GM15510 (cell line): Measurements from ENCODE around the gene CHST2.

ENCODE experiments used
- POLR2A ChIP-seq: IDR thresholded peaks from 3 replicates; pipeline ENCODE4 v1.6.1; 2011; ENCODE audit warnings: borderline replicate concordance; ENCODE audit not compliant: insufficient read length; ENCODE audit errors: extremely low read depth

The CHST2 gene

DNA sequence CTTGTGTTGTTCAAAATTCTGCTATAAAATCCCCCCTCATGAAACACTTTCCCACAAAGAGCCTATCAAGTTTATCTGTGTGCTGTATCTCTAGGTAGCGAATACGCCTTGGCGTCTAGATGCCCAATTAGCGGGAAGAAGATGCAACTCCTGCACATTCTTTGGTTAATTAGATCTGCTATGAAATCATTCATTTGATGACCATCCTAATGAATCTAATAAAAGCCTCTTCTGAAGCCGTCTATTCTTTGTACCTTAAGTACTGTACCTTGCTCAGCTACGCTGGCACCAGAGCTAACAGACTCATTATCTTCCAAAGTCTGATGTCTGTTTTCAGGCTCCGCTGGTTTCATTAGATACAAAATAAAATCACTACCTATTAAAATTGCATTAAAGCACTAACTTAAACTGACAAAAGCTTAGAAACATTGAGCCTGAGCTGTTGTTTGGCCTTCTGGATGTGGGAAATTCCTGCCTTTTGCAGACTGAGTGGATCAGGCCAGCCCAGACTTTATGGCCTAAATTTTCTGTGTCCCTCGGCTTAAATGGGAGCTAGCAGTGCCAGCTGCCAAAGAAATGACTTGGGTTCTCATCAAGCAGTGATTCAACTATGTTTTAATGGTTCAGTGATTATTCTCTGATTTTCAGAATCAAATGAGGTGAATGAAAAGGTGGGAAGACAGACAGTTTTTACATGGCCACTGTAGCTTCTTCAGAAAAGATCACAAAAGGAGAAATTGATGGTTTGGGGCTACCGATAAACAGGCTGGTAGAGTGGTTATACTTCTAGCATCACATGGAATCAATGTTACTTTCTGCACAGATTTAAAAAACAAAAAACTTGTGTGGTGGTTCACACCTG is 28.4 kb upstream of the CHST2 start:
- no peak for TF ChIP-seq POLR2A

DNA sequence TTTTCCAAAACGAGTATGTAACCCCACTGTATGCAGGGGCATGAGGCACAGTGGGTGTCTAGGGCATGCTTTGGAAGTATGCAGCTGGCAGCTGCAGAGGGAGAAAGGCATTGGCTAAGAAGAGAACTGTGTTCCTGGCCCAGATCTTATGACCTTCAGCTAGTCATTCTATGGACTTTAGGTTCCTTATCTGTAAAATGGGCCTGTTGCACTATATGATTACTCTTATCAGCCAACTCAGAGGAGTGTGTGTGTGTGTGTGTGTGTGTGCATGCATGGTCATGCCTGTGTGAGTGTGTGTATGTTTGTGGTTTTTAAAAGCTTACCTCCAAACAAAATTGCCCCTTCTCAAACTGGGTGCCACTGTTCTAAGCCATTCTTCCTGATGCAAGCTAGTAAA is 27.4 kb upstream of the CHST2 start:
- TF ChIP-seq POLR2A, result no peak

DNA sequence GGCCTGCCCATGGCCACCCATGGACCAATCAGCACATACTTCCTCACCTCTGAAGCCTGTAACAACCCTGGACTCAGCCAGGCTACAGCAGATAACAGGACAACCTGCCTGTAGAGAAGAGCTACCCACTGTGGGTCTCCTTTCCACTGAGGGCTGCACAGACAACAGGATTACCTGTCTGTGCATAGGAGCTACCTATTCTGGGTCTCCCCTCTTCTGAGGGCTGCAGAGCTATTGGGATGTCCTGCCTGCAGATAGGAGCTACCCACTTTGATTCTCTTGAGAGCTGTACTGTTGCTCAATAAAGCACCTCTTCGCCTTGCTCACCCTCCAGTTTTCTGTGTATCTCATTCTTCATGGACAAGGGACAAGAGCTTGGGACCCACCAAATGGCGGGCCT is 23.8 kb upstream of the CHST2 start:
- no peak for TF ChIP-seq POLR2A

DNA sequence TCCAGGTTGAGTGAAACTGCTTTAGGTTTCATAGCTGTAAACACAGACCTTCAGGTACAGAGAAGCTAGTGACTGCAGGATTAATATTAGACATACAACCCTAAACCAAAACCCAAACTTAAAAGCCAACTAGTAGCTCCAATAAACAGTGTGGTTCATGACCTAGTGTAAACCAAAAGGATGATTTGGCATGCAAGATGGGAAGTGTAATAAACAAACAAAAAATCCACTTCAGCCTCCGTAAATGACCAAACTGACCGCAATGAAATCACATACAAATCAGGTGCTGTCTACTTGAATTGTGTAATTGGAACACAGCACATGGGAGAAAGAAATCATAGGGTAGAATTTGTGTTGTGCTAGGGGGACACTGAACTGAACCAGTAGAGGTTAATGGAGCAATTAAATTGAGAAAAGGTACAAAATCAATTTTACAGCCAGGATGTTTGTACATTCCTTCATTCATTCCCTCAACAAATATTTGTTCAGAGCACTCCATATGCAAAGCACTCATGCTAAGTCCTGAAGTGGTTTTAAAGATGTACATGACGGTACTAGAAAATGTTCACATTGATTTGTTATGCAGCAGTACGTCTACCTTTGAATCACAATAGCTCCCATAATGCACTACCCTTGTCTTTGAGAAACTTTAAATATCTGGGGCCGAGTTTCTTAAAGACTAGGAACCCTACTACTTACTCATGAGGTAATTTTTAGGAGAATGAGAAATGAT is 21.4 kb upstream of the CHST2 start:
- no peak for TF ChIP-seq POLR2A

DNA sequence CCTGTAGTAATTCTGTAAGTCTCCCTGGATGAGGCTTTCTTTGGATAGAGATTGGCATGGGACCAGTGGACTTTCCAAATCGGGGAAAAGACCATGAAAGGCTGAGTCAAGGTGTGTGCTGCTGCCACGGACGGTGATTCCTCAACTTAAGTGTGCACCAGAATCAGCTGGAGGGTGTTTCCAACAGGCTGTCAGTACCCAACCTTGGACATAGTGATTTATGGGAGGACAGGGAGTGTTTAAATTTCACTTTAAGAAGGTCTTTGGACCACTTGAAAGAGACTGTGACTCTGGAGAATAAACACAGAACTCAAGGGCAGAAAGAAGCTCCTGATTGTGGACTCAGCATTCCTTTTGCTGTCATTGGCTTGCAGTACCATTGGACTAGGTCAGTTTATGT is 20.4 kb upstream of the CHST2 start:
- TF ChIP-seq POLR2A, result no peak

DNA sequence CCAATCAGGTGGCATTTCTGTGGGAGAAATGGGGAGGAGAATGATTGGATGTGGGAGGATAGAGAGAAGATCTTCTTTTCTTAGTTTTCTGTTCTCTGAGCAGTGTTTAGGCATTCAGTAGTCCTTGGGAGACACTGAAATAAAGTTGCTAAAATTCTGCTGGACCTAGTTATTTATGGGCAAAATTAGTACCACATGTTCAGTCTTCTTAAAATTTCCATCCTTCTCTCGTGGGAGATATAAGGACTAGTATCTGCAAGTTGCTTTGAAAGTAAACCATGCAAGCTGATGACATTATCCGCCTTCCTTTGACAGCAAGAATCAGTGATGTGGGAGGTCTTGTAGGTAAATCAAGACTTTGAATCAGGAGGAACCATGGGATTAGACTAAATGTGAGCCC is 19.9 kb upstream of the CHST2 start:
- no peak for TF ChIP-seq POLR2A

DNA sequence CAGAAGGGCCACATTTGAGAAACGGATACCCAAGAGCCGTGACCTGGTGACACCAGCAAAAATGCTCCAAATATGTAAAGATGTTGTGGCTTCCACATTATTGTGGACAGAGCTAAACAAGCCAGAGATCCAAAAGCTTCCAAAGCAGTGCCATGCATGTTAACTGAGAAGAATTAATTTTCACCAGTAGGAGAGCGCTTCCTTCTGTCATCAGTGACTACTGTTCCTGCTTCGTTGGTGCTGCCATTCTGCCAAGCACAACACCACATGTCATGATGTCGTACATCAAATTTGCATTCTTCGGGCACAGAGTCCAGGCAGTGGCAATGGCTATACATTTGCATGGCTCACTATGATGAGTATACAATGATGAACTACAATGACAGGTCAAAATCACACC is 19.1 kb upstream of the CHST2 start:
- TF ChIP-seq POLR2A, result no peak

DNA sequence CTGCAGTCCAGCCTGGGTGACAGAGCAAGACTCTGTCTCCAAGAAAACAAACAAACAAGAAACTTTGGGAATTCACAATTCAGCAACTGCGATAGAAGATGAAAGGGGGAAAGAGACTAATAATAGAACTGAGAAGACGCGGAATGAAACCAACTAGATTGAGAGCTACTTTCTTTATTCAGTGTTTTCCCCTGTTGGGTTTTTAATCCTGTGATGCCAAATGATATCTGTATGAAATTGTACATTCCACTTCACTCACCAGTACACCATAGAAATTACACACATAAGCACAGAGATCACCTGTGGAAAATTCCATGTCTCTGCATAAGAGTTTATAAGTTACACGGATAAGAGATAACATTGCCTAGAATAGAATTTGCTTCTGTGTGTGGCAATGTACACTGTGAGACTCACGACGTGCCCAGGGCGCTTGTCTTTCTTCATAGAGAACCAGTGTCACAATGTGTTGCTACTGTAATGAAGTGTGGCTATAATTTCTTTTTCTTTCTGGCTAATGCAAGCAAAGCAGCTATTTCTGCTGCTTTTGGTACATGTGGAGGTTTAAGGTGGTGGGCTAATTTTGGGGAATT is 17.7 kb upstream of the CHST2 start:
- no peak for TF ChIP-seq POLR2A

DNA sequence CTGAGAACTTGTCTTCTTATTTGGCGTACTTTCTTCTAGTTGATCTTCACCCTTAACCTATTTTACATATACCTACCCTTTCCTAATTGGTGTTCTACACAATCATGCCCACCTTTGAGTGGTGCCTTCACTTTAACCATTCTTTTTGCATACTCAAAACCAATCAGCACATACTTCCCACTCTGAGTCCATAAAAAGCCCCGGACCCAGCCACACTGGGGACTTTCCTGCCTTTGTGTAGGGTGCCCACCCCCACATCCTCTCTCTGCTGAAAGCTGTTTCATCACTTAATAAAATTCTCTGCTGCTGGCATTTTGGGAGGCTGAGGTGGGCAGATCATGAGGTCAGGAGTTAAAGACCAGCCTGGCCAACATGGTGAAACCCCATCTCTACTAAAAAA is 15.9 kb upstream of the CHST2 start:
- TF ChIP-seq POLR2A, result no peak

DNA sequence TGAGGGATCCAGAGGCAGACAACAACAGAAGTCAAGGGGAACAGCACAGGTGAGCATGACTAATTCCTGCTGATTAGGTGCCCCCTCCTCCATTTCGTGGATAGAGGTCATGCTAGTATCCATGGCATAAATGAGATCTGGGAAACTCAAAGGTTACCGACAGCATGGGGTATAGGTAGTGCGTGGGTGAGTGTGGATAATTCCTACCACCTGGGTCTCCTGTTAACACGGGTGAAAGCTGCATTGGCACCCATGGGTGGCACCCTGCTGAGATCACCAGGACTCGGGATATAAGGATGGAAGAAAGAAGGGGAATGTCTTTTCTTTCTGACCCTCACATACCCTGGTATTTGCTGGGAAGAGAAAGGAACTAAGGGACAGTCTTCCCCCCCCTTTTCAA is 14.4 kb upstream of the CHST2 start:
- no peak for TF ChIP-seq POLR2A

- no peak for TF ChIP-seq POLR2A
Measured at GRCh38 chr3:143109861-143110260, 9.7 kb upstream of the CHST2 start.

- TF ChIP-seq POLR2A, result no peak
Measured at GRCh38 chr3:143110371-143110770, 9.2 kb upstream of the CHST2 start.

DNA sequence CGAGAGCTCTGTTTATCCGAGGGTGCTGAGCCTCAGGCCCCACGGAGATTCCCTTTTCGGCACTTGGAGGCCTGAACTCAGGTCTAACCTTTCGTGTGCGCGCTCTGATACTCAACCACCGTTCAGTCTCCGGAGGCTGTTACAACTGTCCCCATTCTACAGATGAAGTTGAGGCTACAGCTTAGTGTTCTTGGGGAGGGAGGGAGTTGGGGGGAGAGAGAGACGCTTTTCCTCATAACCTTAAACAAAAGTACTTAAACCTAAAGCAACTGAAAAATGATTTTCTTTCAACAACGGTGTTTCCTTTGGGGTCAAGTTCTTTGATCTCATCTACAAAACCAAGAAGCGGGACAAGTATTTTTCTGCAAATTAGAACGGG is 952 bp upstream of the CHST2 start:
- no peak for TF ChIP-seq POLR2A

GRCh38 chr3:143119974-143120715 is 574 bp downstream of the CHST2 start:
- TF ChIP-seq POLR2A, result no peak

DNA sequence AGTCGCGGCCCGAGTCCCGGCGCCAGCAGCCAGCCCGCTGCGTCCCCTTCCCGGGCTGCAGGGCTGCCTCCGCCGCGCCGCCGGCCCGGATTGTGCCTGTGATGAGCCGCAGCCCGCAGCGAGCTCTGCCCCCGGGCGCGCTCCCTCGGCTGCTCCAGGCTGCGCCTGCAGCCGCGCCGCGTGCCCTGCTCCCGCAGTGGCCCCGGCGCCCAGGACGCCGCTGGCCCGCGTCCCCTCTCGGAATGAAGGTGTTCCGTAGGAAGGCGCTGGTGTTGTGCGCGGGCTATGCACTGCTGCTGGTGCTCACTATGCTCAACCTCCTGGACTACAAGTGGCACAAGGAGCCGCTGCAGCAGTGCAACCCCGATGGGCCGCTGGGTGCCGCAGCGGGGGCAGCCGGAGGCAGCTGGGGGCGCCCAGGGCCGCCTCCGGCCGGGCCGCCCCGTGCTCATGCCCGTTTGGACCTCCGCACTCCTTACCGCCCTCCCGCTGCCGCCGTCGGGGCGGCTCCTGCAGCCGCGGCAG is 1.2 kb downstream of the CHST2 start:
- no peak for TF ChIP-seq POLR2A
